ENCODE data around the gene XPNPEP1. TPM values are rescaled to one million over a fixed set of nuclear protein-coding genes. Genes with fewer than 3 reads are reported as not detected.

XPNPEP1 gene
- polyA plus RNA-seq, 1 donor (not counting 4 experiments of a cell fraction or from before 2014, with no cell fraction given), result 96.2 TPM

- Histone ChIP-seq H3K4me3 (ENCODE audit: control insufficient read depth in 2 of 3, extremely low read depth in 1 of 3, insufficient read depth in 2 of 3, low read depth in 1 of 3, low read length in 3 of 3) (no peak overlapping the region), H3K9me1 (ENCODE audit: control insufficient read depth, extremely low read depth, insufficient read depth, low read length) (no peaks in the 10 kb centered on the region), H3K27ac (ENCODE audit: control insufficient read depth, insufficient read depth, low read length) (peak overlapping the region; percentile 69), H3K36me3 (ENCODE audit: control insufficient read depth in 2 of 2, extremely low read depth in 1 of 2, insufficient read depth in 2 of 2, low read length in 2 of 2) (peaks cover 2 to 12% of the 10 kb centered on the region in 2 experiments), H3K27me3 (ENCODE audit: control insufficient read depth, extremely low read depth, insufficient read depth, low read length) (no peaks in the 10 kb centered on the region), H2AFZ (ENCODE audit: control insufficient read depth, low read length) (no peak overlapping the region), H4K20me1 (ENCODE audit: control insufficient read depth, extremely low read depth, insufficient read depth, low read length) (no peaks in the 10 kb centered on the region), H3K4me1 (ENCODE audit: control insufficient read depth, extremely low read depth, insufficient read depth, low read length) (peaks cover 59% of the 10 kb centered on the region), H3K9ac (ENCODE audit: control insufficient read depth, extremely low read depth, insufficient read depth, low read length) (no peak overlapping the region), H3K79me2 (ENCODE audit: control insufficient read depth, insufficient read depth, low read length) (peaks cover 15% of the 10 kb centered on the region), H3K4me2 (ENCODE audit: control insufficient read depth, extremely low read depth, insufficient read depth, low read depth, low read length) (no peak overlapping the region), H3K9me3 (ENCODE audit: control insufficient read depth, low read depth, low read length) (no peaks in the 10 kb centered on the region)
- TF ChIP-seq, protein P1, sequence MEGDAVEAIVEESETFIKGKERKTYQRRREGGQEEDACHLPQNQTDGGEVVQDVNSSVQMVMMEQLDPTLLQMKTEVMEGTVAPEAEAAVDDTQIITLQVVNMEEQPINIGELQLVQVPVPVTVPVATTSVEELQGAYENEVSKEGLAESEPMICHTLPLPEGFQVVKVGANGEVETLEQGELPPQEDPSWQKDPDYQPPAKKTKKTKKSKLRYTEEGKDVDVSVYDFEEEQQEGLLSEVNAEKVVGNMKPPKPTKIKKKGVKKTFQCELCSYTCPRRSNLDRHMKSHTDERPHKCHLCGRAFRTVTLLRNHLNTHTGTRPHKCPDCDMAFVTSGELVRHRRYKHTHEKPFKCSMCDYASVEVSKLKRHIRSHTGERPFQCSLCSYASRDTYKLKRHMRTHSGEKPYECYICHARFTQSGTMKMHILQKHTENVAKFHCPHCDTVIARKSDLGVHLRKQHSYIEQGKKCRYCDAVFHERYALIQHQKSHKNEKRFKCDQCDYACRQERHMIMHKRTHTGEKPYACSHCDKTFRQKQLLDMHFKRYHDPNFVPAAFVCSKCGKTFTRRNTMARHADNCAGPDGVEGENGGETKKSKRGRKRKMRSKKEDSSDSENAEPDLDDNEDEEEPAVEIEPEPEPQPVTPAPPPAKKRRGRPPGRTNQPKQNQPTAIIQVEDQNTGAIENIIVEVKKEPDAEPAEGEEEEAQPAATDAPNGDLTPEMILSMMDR (optimal IDR thresholded peaks at IDR 0.05 in 1 of 3, IDR thresholded peaks at IDR 0.05 in 1 of 3, conservative IDR thresholded peaks at IDR 0.05 in 1 of 3; ENCODE audit: extremely low read depth in 1 of 3, insufficient read depth in 2 of 3, low read length in 3 of 3), result no peak
- TF ChIP-seq EZH2 (IDR thresholded peaks at IDR 0.05; ENCODE audit: low read length), result no peak
- DNase-seq (ENCODE audit: low read depth, low spot score), result peak; percentile 11
- dilution Hi-C loops (cut with MboI; ENCODE audit: extremely low pct_ligation_motif_present, low sequenced_read_pairs), result no loop called here
- FAIRE-seq, result peak; percentile 84
Measured at GRCh38 chr10:109892931-109893330, 30.4 kb downstream of the XPNPEP1 start.

GRCh38 chr10:109892117-109892516, 31.2 kb downstream of the XPNPEP1 start:
- Histone ChIP-seq H3K79me2 (ENCODE audit: control insufficient read depth, insufficient read depth, low read length) (peaks cover 13% of the 10 kb centered on the region), H3K4me3 (ENCODE audit: control insufficient read depth in 2 of 3, extremely low read depth in 1 of 3, insufficient read depth in 2 of 3, low read depth in 1 of 3, low read length in 3 of 3) (no peak overlapping the region), H3K4me1 (ENCODE audit: control insufficient read depth, extremely low read depth, insufficient read depth, low read length) (peaks cover 59% of the 10 kb centered on the region), H3K36me3 (ENCODE audit: control insufficient read depth in 2 of 2, extremely low read depth in 1 of 2, insufficient read depth in 2 of 2, low read length in 2 of 2) (peaks cover 7 to 15% of the 10 kb centered on the region in 2 experiments), H3K27me3 (ENCODE audit: control insufficient read depth, extremely low read depth, insufficient read depth, low read length) (no peaks in the 10 kb centered on the region), H3K9me1 (ENCODE audit: control insufficient read depth, extremely low read depth, insufficient read depth, low read length) (no peaks in the 10 kb centered on the region), H4K20me1 (ENCODE audit: control insufficient read depth, extremely low read depth, insufficient read depth, low read length) (no peaks in the 10 kb centered on the region), H3K4me2 (ENCODE audit: control insufficient read depth, extremely low read depth, insufficient read depth, low read depth, low read length) (peak overlapping the region; percentile 35), H3K9me3 (ENCODE audit: control insufficient read depth, low read depth, low read length) (no peaks in the 10 kb centered on the region), H3K27ac (ENCODE audit: control insufficient read depth, insufficient read depth, low read length) (peak overlapping the region; percentile 69), H3K9ac (ENCODE audit: control insufficient read depth, extremely low read depth, insufficient read depth, low read length) (peak overlapping the region; percentile 42), H2AFZ (ENCODE audit: control insufficient read depth, low read length) (no peak overlapping the region)
- DNase-seq (ENCODE audit: low read depth, low spot score), result peak; percentile 19
- dilution Hi-C loops (cut with MboI; ENCODE audit: extremely low pct_ligation_motif_present, low sequenced_read_pairs), result no loop called here
- no peak for FAIRE-seq
- TF ChIP-seq EZH2 (IDR thresholded peaks at IDR 0.05; ENCODE audit: low read length), result no peak
- TF ChIP-seq, protein P1 (optimal IDR thresholded peaks at IDR 0.05 in 1 of 3, IDR thresholded peaks at IDR 0.05 in 1 of 3, conservative IDR thresholded peaks at IDR 0.05 in 1 of 3; ENCODE audit: extremely low read depth in 1 of 3, insufficient read depth in 2 of 3, low read length in 3 of 3), result no peak
